RWPE1 (cell line): Measurements from ENCODE around the gene LIN28B.
"Not testable (repeated sequence)": the region's sequence is repeated elsewhere in the genome, so short reads cannot be mapped to it uniquely, and the experiment has no call there.

Experiments used
- CTCF ChIA-PET: fragments of 350-600 bp; sonication (Branson Sonifier 250); formaldehyde crosslinking; extraction: SDS; loops from one replicate; lab custom pipeline; 2021; lab: Yijun Ruan, JAX
- POLR2A ChIA-PET: fragments of 400-600 bp; formaldehyde crosslinking; extraction: SDS; loops from one replicate; lab custom pipeline; 2020; ENCODE audit warnings: antibody characterized with exemption; ENCODE audit not compliant: low non-redundant PET; lab: Yijun Ruan, JAX
- DNase-seq: peaks from one replicate; pipeline ENCODE4 v3.0.0; 2012; ENCODE audit warnings: low spot score
- H3K27ac ChIP-seq: fragments of 450-650 bp; 2 replicates; pipeline ENCODE4 v1.5.1; 2017
- TF ChIP-seq, protein P1 (sequence below): fragments of 450-650 bp; conservative IDR thresholded peaks from 2 replicates; pipeline ENCODE4 v1.5.1; 2017; ENCODE audit warnings: low read depth, mild to moderate bottlenecking

LIN28B gene

DNA sequence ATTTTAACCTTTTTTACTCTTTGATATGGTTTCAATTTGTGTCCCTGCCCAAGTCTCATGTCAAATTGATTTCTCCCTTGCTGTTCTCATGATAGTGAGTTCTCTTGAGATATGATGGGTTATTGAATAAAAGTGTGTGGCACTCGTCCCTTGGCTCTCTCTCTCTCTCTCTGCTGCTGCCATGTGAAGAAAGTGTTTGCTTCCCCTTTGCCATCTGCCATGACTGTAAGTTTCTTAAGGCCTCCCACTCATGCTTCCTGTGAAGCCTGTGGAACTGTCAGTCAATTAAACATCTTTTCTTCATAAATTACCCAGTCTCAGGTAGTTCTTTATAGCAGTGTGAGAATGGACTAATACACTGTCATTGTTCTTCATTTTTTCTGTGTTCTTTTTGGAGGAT is 48.5 kb downstream of the LIN28B start:
- CTCF ChIA-PET: no interaction called here
- TF ChIP-seq, protein P1, sequence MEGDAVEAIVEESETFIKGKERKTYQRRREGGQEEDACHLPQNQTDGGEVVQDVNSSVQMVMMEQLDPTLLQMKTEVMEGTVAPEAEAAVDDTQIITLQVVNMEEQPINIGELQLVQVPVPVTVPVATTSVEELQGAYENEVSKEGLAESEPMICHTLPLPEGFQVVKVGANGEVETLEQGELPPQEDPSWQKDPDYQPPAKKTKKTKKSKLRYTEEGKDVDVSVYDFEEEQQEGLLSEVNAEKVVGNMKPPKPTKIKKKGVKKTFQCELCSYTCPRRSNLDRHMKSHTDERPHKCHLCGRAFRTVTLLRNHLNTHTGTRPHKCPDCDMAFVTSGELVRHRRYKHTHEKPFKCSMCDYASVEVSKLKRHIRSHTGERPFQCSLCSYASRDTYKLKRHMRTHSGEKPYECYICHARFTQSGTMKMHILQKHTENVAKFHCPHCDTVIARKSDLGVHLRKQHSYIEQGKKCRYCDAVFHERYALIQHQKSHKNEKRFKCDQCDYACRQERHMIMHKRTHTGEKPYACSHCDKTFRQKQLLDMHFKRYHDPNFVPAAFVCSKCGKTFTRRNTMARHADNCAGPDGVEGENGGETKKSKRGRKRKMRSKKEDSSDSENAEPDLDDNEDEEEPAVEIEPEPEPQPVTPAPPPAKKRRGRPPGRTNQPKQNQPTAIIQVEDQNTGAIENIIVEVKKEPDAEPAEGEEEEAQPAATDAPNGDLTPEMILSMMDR: no peak
- DNase-seq: no peak
- H3K27ac ChIP-seq: no peak overlapping the region
- POLR2A ChIA-PET: no interaction called here

DNA sequence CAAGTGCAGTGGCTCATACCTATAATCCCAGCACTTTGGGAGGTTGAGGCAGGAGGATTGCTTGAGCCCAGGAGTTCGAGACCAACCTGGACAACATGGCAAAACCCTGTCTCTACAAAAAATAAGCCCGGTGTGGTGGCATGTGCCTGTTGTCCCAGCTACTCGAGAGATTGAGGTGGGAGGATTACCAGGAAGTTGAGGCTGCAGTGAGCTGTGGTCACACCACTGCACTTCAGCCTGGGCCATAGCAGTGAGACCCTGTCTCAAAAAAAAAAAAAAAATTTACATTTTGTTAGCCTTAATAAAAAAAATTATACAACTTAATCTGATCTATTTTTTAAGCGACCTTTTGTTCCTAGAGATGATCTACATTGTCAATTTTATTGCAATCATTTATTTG is 56.6 kb downstream of the LIN28B start:
- H3K27ac ChIP-seq, DNase-seq, CTCF ChIA-PET, POLR2A ChIA-PET: not testable (repeated sequence)

DNA sequence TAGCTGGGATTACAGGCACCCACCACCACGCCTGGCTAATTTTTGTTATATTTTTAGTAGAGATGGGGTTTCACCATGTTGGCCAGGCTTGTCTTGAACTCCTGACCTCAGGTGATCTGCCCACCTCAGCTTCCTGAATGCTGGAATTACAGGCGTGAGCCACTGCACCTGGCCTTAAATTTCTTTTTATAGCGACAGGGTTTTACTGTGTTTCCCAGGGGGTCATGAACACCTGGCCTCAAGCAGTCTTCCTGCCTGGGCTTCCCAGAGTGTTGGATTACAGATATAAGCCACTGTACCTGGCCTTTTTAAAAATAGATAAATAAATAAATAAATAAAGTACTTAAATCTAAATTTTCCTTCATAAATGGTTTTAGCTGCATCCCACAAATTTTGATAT is 57.5 kb downstream of the LIN28B start:
- no peak overlapping the region for H3K27ac ChIP-seq
- DNase-seq: no peak
- TF ChIP-seq, protein P1: no peak
- CTCF ChIA-PET: no interaction called here
- POLR2A ChIA-PET: no interaction called here

DNA sequence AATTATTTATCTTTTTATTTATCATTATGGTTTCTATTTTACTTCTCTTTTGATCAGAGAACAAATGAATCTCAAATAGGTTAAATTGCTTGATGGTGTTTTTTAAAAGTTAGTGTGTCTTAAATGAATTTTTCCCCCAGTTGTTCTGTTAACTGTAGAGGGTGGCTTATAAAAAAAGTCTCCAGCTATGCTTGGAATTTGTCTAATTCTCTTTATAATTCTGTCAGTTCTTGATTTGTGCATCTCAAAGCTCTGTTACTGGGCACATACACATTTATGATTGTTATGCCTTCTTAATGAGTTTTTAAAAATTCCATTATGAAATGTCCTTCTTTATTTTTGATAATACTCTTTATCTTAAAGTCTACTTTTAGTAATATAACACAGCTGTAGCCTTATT is 58.0 kb downstream of the LIN28B start:
- TF ChIP-seq, protein P1: no peak
- ChIA-PET POLR2A (no interaction called here), CTCF (no interaction called here)
- no peak for DNase-seq
- H3K27ac ChIP-seq: no peak overlapping the region

DNA sequence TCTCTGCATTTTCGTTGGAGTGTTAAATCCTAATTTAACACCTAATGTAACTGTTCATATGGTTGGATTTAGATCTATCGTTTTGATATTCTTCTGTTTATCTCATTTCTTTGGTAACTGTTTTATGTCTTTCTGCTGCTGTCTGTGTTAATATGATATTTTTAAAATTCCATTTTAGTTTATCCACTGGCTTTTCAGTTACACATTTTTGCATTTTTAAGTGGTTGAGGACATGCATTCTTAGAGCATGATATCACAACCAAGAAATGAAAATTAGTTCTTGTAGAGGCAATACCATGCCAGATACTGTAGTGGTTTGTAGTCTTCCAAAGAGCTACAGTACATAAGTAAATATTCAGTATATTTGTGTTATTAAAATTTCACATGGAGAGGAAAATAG is 58.6 kb downstream of the LIN28B start:
- DNase-seq: no peak
- TF ChIP-seq, protein P1: no peak
- H3K27ac ChIP-seq: no peak overlapping the region
- POLR2A ChIA-PET: no interaction called here
- CTCF ChIA-PET: no interaction called here

DNA sequence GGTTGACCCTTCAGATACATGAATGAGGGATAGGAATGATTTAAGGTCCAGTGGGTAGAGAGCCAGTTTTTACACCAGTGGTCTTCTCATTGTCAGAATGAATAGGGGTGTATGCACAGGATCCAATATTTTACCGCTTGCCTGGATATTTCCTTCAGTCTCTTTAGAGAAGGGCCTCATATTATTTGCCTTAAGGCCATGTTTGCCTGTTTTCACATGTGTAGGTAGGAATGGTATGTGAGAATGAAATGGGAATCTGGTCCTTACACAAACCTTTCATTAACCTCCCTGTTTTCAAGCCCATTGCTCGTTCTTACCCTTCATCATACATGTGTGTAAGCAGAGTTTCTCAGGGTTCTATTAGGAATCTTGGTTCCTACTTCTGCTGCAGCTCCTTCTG is 62.4 kb downstream of the LIN28B start:
- TF ChIP-seq, protein P1: no peak
- ChIA-PET CTCF (no interaction called here), POLR2A (no interaction called here)
- DNase-seq: no peak
- H3K27ac ChIP-seq: no peak overlapping the region

DNA sequence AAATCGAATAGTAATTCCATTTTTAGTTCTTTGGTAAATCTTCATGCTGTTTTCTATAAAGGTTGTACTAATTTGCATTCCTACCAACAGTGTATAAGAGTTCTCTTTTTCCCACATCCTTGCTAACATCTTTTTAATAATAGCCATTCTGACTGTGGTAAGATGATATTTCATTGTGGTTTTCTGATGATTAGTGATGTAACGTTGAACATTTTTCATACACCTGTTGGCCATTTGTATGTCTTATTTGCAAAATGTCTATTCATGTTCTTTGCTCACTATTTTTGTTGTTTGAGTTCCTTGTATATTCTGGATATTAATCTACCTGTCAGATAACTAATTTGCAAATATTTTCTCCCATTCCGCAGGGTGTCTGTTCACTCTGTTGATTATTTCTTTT is 64.5 kb downstream of the LIN28B start:
- CTCF ChIA-PET: no interaction called here
- POLR2A ChIA-PET: no interaction called here
- DNase-seq: no peak
- TF ChIP-seq, protein P1: no peak
- no peak overlapping the region for H3K27ac ChIP-seq
